GM19467 (cell line): ENCODE measurements around the gene THAP10.
"Not testable (repeated sequence)": the region's sequence is repeated elsewhere in the genome, so short reads cannot be mapped to it uniquely, and the experiment has no call there.

Experiments used
- ATAC-seq: cut with Tn5 transposase; IDR thresholded peaks from one replicate; pipeline ENCODE4 v1.9.1; 2021; ENCODE audit warnings: mild to moderate bottlenecking, moderate library complexity; ENCODE audit not compliant: unreplicated experiment

Gene THAP10

GRCh38 chr15:70892002-70892911 is at the start of gene THAP10, which contains the start of gene LRRC49:
Gene THAP10 (minus strand): TSS chr15:70892433. CDS start chr15:70892272, 161 bp downstream.
Gene LRRC49 (plus strand): TSS chr15:70892826. CDS start chr15:70892895, 69 bp downstream.
- ATAC-seq, result peak; percentile 80

- ATAC-seq, result no peak
These were observed 44.1 kb upstream of the THAP10 start for GRCh38 chr15:70936326-70936725.

- ATAC-seq, result no peak
These were observed 43.4 kb upstream of the THAP10 start for GRCh38 chr15:70935631-70936030.

DNA sequence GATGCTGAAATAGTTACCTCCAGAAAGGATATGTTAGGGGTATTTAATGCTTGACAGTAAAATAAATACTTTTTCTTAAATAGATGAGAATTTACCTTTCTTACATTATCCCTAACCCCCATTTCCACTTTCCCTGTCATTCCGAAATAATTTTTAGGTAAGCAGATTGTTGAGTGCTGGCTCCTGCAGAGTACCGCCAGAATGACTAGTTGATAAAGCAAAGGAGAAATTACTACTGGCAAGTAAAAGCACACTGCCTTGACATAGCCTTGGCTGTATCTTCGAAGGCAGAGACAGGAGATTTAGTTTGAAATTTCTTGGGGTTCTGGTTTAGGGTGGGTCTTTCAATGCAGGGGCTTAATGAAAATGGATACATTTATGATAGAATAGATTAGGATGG is 41.2 kb upstream of the THAP10 start:
- ATAC-seq, result no peak

GRCh38 chr15:70932397-70932796 is 40.2 kb upstream of the THAP10 start:
- no peak for ATAC-seq

GRCh38 chr15:70931821-70932220 is 39.6 kb upstream of the THAP10 start:
- ATAC-seq, result no peak

GRCh38 chr15:70926914-70927313 is 34.7 kb upstream of the THAP10 start:
- ATAC-seq, result not testable (repeated sequence)

DNA sequence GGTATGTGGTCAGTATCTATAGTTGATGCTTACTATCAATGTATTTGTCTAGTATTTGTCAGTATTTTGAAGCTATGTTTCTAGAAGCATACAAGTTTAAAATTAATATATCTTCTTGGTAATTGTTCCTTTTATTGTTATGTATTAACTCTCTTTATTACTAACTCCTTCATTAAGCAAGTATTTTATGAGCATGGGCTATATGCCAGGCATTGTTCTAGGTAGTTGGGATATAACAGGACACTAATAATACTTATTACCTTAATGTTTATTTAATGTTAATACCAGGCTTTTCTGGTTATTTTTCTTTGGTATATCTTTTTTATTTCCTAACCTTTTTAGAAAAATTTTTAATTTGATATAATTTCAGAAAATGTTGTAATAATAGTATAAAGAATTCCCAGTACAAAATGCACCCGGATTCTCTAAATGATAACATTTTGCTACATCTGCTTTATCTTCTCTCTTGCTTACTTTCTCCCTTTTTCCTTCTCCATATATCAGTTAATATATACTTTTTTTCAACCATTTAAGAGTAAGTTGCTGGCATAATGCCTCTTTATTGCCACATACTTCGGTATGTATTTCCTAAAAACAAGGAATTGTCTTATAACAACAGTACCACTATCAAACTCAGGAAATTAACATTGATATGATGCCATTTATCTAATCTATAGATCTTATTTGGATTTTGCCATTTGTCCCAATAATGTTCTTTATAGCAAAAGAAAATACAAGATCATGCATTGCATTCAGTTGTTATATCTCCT is 31.3 kb upstream of the THAP10 start:
- ATAC-seq, result no peak

DNA sequence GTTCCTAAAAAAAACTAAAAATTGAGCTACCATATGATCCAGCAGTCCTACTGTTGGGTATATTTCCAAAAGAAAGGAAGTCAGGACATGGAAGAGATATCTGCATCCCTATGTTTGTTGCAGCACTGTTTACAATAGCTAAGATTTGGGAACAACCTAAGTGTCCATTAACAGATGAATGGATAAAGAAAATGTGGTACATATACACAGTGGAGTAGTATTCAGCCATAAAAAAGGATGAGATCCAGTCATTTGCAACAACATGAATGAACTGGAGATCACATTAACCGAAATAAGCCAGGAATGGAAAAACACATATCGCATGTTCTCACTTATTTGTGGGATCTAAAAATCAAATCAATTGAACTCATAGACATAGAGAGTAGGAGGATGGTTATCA is 29.9 kb upstream of the THAP10 start:
- no peak for ATAC-seq

- ATAC-seq, result no peak
These were observed 28.9 kb upstream of the THAP10 start for GRCh38 chr15:70920981-70921696.

- ATAC-seq, result no peak
These were observed 25.7 kb upstream of the THAP10 start for GRCh38 chr15:70917955-70918354.

- no peak for ATAC-seq
These were observed 24.3 kb upstream of the THAP10 start for GRCh38 chr15:70916531-70916930.

DNA sequence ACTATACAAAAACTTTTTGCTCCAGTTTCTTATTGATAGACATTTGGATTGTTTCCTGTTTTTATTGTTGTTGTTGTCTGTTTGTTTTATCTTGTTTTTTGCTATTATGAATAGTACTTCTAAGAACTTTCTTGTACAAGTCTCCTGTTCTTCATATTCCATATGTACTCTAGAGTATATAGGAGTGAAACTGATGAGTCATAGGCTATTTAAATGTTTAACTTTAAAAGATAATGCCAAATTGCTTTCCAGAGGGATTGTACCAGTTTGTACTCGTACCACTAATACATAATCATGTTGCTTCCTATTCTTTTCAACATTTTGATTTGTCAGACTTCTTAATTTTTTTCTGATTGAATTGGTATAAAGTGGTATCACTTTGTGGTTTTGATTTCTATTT is 20.0 kb upstream of the THAP10 start:
- ATAC-seq, result no peak

- ATAC-seq, result no peak
These were observed 18.7 kb upstream of the THAP10 start for GRCh38 chr15:70910958-70911357.

GRCh38 chr15:70907784-70908471 is 15.7 kb upstream of the THAP10 start:
- no peak for ATAC-seq

DNA sequence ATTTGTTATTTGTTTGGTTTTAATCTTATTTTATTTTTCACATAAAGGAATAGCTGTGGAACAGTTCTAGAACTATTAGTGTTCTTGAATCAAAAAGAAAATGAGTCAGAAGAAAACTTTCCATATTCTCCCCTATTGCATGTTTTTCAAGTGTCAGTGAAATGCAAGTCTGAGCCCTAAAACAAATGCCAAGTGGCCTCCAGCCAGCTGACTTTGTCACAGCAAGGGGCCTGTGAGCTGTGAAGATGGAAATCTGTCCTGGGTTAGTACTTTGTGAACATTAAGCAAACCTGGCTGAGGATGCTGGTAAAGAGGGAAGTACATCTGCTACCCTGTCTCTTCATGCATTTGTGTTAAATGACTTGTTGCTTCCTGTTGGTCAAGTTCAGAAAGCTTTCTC is 14.6 kb upstream of the THAP10 start:
- no peak for ATAC-seq

DNA sequence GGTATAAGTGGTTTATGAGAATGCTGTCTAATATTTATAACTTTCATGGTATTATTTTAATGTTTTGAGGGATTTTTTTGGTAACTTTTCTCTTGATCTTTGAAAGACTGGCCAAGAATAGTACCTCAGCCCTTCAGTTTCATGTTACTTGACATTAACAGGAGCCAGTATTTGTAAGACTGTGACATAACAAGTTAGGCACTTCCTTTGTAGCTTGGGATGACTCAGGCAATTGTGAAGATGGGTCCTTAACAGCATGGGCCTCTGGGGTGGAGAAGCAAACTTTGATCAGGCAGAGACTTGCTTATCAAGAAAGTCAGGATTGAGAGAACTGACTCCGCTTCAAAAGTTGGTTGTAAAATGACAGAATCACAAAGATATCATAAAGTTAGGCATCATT is 9.9 kb upstream of the THAP10 start:
- ATAC-seq, result no peak

DNA sequence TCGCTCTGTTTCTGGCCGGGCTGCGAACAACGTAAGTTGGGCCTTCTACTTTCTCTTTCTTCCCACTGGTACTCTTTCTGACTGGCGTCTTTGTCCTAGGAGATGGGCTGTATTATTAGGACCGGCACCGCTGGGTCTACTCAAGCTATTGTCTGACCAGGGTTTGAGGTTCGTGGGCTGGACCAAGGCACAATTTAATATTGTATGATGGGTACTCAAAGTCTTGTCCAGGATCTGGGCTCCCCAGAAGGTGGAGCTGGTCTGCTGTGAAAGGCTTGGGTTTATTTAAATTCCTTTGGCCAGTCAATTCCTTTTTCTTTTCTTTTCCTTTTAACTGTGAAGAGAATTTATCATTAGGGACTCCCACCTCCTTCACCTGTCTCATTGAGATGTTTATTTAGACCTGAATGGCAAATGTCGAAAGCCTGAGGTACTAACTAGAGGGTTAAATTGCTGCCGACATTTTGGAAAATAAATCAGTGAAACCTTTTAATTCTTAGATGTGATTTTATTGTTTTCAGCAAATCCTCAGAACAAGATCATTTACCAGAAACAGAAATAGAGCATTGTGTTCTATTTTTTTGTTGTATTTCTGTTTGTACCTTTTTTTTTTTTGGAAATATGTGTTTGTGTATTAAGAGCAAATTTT is 803 bp upstream of the THAP10 start:
- peak; percentile 17 for ATAC-seq

- ATAC-seq, result no peak
These were observed 9.9 kb downstream of the THAP10 start for GRCh38 chr15:70882361-70882760.

DNA sequence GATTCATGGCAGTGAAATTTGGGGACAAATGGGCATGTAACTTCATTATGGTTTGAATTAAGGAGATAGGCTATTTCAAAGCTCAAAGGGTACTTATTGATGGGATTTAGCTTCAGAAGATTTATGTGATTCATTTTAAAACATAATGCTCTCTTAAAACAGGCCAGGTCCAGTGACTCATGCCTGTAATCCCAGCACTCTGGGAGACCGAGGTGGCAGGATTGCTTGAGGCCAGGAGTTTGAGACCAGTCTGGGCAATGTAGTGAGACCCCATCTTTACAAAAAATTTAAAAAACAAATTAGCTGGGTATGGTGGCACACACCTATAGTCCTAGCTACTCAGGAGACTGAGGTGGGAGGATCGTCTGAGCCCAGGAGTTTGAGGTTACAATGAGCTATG is 11.5 kb downstream of the THAP10 start:
- ATAC-seq, result no peak
